ENCODE data around the gene TP73. TPM values are rescaled to one million over a fixed set of nuclear protein-coding genes. Genes with fewer than 3 reads are reported as not detected.

TP73 gene
- polyA plus RNA-seq, 1 donor from 2014 or later = not detected

DNA sequence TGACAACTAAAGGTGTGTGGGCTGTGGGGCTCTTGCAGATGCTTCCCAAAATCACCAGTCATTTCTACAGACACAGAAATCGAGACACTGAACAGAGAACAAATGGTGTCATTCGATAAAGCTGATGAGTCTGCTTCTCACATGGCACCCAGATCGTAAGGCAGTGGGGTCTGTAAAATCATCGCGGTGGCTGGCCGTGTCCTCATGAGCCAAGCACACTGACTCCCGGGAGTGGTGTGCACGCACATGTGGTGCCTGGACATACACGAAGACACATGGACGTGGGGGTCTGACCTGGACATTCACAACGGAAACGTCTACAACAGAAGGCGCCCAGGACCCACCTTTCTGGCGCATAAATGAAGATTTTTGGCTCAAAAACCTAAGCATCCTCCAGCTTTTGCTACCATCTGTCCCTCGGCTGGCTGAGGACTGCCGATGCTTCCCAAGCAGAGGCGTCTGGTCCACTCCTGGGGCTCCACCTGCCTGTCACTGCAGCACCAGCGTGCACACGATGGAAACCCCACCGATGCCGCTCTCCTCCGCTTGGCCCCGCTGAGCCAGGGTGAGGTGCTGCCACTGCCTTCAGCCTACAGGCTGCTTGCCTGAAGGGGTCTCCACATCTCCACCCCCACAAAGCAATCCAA, 127.1 kb downstream of the TP73 start:
- Histone ChIP-seq H3K27me3 (ENCODE audit: insufficient read depth, low read depth, low read length) (no peaks in the 10 kb centered on the region), H2AFZ (ENCODE audit: low read depth, low read length) (no peak overlapping the region), H3F3A (ENCODE audit: insufficient read depth, low read length, poor library complexity, severe bottlenecking) (no peaks in the 10 kb centered on the region), H3K9me2 (ENCODE audit: insufficient read depth, low read length) (no peaks in the 10 kb centered on the region), H3K79me2 (replicated peaks; ENCODE audit: insufficient read depth, low read length) (no peaks in the 10 kb centered on the region), H3K36me3 (ENCODE audit: insufficient read depth, low read length) (no peaks in the 10 kb centered on the region), H3K9me3 (ENCODE audit: low read length) (no peaks in the 10 kb centered on the region), H3K9ac (ENCODE audit: low read length) (no peak overlapping the region), H4K20me1 (ENCODE audit: insufficient read depth) (no peaks in the 10 kb centered on the region), H3K4me2 (ENCODE audit: low read length) (no peak overlapping the region), H3K27ac (ENCODE audit: low read length) (no peak overlapping the region), H3K4me3 (ENCODE audit: low read length) (no peak overlapping the region)
- TF ChIP-seq MXI1 (conservative IDR thresholded peaks at IDR 0.05; ENCODE audit: poor library complexity, severe bottlenecking) (no peak), RAD21 (conservative IDR thresholded peaks at IDR 0.05) (no peak), SMC3 (conservative IDR thresholded peaks at IDR 0.05; ENCODE audit: poor library complexity) (no peak), POLR2AphosphoS5 (IDR thresholded peaks at IDR 0.05) (no peak), EP300 (conservative IDR thresholded peaks at IDR 0.05; ENCODE audit: poor library complexity, severe bottlenecking) (no peak), TAF1 (IDR thresholded peaks at IDR 0.05; ENCODE audit: low read depth) (no peak), EZH2 (IDR thresholded peaks at IDR 0.05; ENCODE audit: borderline replicate concordance, insufficient read depth, low read length, poor library complexity, severe bottlenecking) (no peak)
- TF ChIP-seq, protein P1, sequence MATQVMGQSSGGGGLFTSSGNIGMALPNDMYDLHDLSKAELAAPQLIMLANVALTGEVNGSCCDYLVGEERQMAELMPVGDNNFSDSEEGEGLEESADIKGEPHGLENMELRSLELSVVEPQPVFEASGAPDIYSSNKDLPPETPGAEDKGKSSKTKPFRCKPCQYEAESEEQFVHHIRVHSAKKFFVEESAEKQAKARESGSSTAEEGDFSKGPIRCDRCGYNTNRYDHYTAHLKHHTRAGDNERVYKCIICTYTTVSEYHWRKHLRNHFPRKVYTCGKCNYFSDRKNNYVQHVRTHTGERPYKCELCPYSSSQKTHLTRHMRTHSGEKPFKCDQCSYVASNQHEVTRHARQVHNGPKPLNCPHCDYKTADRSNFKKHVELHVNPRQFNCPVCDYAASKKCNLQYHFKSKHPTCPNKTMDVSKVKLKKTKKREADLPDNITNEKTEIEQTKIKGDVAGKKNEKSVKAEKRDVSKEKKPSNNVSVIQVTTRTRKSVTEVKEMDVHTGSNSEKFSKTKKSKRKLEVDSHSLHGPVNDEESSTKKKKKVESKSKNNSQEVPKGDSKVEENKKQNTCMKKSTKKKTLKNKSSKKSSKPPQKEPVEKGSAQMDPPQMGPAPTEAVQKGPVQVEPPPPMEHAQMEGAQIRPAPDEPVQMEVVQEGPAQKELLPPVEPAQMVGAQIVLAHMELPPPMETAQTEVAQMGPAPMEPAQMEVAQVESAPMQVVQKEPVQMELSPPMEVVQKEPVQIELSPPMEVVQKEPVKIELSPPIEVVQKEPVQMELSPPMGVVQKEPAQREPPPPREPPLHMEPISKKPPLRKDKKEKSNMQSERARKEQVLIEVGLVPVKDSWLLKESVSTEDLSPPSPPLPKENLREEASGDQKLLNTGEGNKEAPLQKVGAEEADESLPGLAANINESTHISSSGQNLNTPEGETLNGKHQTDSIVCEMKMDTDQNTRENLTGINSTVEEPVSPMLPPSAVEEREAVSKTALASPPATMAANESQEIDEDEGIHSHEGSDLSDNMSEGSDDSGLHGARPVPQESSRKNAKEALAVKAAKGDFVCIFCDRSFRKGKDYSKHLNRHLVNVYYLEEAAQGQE (IDR thresholded peaks at IDR 0.05; ENCODE audit: borderline replicate concordance) = no peak
- TF ChIP-seq, protein P2, sequence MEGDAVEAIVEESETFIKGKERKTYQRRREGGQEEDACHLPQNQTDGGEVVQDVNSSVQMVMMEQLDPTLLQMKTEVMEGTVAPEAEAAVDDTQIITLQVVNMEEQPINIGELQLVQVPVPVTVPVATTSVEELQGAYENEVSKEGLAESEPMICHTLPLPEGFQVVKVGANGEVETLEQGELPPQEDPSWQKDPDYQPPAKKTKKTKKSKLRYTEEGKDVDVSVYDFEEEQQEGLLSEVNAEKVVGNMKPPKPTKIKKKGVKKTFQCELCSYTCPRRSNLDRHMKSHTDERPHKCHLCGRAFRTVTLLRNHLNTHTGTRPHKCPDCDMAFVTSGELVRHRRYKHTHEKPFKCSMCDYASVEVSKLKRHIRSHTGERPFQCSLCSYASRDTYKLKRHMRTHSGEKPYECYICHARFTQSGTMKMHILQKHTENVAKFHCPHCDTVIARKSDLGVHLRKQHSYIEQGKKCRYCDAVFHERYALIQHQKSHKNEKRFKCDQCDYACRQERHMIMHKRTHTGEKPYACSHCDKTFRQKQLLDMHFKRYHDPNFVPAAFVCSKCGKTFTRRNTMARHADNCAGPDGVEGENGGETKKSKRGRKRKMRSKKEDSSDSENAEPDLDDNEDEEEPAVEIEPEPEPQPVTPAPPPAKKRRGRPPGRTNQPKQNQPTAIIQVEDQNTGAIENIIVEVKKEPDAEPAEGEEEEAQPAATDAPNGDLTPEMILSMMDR (IDR thresholded peaks at IDR 0.05; ENCODE audit: poor library complexity, severe bottlenecking) = no peak

DNA sequence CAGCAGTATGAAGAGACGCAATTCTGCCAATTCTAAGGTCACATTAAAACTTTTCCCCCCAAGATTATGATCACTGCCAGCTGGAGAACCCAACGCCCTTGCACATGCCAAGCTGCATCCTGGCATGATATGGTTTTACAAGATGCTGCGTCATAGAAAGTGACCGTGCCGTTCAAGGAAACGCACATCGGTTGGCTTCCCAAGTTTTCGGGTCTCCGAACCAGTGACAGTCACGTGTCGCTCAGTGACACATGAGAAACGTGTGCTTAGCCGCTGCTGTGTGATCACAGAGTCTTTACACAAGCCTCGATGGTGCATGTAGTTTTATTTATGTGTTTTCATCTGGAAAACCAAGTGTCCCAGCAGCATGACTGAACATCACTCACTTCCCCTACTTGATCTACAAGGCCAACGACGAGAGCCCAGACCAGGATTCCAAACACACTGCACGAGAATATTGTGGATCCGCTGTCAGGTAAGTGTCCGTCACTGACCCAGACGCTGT, 127.6 kb downstream of the TP73 start:
- Histone ChIP-seq H4K20me1 (ENCODE audit: insufficient read depth) (no peaks in the 10 kb centered on the region), H3K9ac (ENCODE audit: low read length) (no peak overlapping the region), H3K4me3 (ENCODE audit: low read length) (no peak overlapping the region), H3F3A (ENCODE audit: insufficient read depth, low read length, poor library complexity, severe bottlenecking) (no peaks in the 10 kb centered on the region), H3K4me2 (ENCODE audit: low read length) (no peak overlapping the region), H3K27ac (ENCODE audit: low read length) (no peak overlapping the region), H3K79me2 (replicated peaks; ENCODE audit: insufficient read depth, low read length) (no peaks in the 10 kb centered on the region), H3K27me3 (ENCODE audit: insufficient read depth, low read depth, low read length) (no peaks in the 10 kb centered on the region), H2AFZ (ENCODE audit: low read depth, low read length) (no peak overlapping the region), H3K36me3 (ENCODE audit: insufficient read depth, low read length) (no peaks in the 10 kb centered on the region), H3K9me2 (ENCODE audit: insufficient read depth, low read length) (no peaks in the 10 kb centered on the region), H3K9me3 (ENCODE audit: low read length) (no peaks in the 10 kb centered on the region)
- no peak for TF ChIP-seq MXI1 (conservative IDR thresholded peaks at IDR 0.05; ENCODE audit: poor library complexity, severe bottlenecking)
- no peak for TF ChIP-seq EP300 (conservative IDR thresholded peaks at IDR 0.05; ENCODE audit: poor library complexity, severe bottlenecking)
- TF ChIP-seq, protein P1 (IDR thresholded peaks at IDR 0.05; ENCODE audit: borderline replicate concordance) = no peak
- TF ChIP-seq, protein P2 (IDR thresholded peaks at IDR 0.05; ENCODE audit: poor library complexity, severe bottlenecking) = no peak

Data from neural cell (in vitro differentiated cells).